Measurements from ENCODE around the gene MCF2L2.

MCF2L2 gene

GRCh38 chr3:183327343-183327742, 101.1 kb downstream of the MCF2L2 start:
- no peak for DNase-seq (ENCODE audit: low spot score)

- no peak for DNase-seq (ENCODE audit: low spot score)
Measured at GRCh38 chr3:183324083-183324482, 104.3 kb downstream of the MCF2L2 start.

GRCh38 chr3:183319371-183319770, 109.0 kb downstream of the MCF2L2 start:
- DNase-seq (ENCODE audit: low spot score), result no peak

GRCh38 chr3:183318877-183319276, 109.5 kb downstream of the MCF2L2 start:
- DNase-seq (ENCODE audit: low spot score), result no peak

- DNase-seq (ENCODE audit: low spot score), result no peak
Measured at GRCh38 chr3:183317886-183318865, 110.2 kb downstream of the MCF2L2 start.

GRCh38 chr3:183317271-183317670, 111.1 kb downstream of the MCF2L2 start:
- no peak for DNase-seq (ENCODE audit: low spot score)

- no peak for DNase-seq (ENCODE audit: low spot score)
Measured at GRCh38 chr3:183315739-183316138, 112.7 kb downstream of the MCF2L2 start.

- DNase-seq (ENCODE audit: low spot score), result no peak
Measured at GRCh38 chr3:183313764-183314163, 114.7 kb downstream of the MCF2L2 start.

GRCh38 chr3:183313351-183313750, 115.1 kb downstream of the MCF2L2 start:
- DNase-seq (ENCODE audit: low spot score), result no peak

GRCh38 chr3:183312433-183312832, 116.0 kb downstream of the MCF2L2 start:
- no peak for DNase-seq (ENCODE audit: low spot score)

- no peak for DNase-seq (ENCODE audit: low spot score)
Measured at GRCh38 chr3:183310936-183311335, 117.5 kb downstream of the MCF2L2 start.

GRCh38 chr3:183309276-183309675, 119.1 kb downstream of the MCF2L2 start:
- no peak for DNase-seq (ENCODE audit: low spot score)

- no peak for DNase-seq (ENCODE audit: low spot score)
Measured at GRCh38 chr3:183308751-183309150, 119.7 kb downstream of the MCF2L2 start.

- no peak for DNase-seq (ENCODE audit: low spot score)
Measured at GRCh38 chr3:183307749-183308148, 120.7 kb downstream of the MCF2L2 start.

- DNase-seq (ENCODE audit: low spot score), result no peak
Measured at GRCh38 chr3:183306798-183307671, 121.4 kb downstream of the MCF2L2 start.

- DNase-seq (ENCODE audit: low spot score), result no peak
Measured at GRCh38 chr3:183303690-183304089, 124.7 kb downstream of the MCF2L2 start.

- DNase-seq (ENCODE audit: low spot score), result no peak
Measured at GRCh38 chr3:183301937-183302580, 126.4 kb downstream of the MCF2L2 start.

GRCh38 chr3:183300996-183301562, 127.3 kb downstream of the MCF2L2 start:
- no peak for DNase-seq (ENCODE audit: low spot score)

- no peak for DNase-seq (ENCODE audit: low spot score)
Measured at GRCh38 chr3:183299976-183300375, 128.4 kb downstream of the MCF2L2 start.

- no peak for DNase-seq (ENCODE audit: low spot score)
Measured at GRCh38 chr3:183298701-183299153, 129.7 kb downstream of the MCF2L2 start.

- DNase-seq (ENCODE audit: low spot score), result no peak
Measured at GRCh38 chr3:183296944-183297343, 131.5 kb downstream of the MCF2L2 start.

- no peak for DNase-seq (ENCODE audit: low spot score)
Measured at GRCh38 chr3:183295211-183295610, 133.2 kb downstream of the MCF2L2 start.
